Esophagus muscularis mucosa (tissue), 3 donors: ENCODE data around the gene ACSL5.

Experiments used
- CTCF ChIP-seq, 3 experiments: fragments of 200-600 bp in 2 of 3; fragments of 450-650 bp in 1 of 3; sonication (generic) in 2 of 3; IDR thresholded peaks; one replicate each; pipeline ENCODE4 v1.5.1; 2017 to 2019; ENCODE audit warnings: antibody characterized with exemption in 3 of 3, mild to moderate bottlenecking in 2 of 3, moderate library complexity in 1 of 3
- POLR2A ChIP-seq: fragments of 450-650 bp; IDR thresholded peaks from one replicate; pipeline ENCODE4 v1.6.1; 2017; ENCODE audit warnings: antibody characterized with exemption, moderate library complexity, mild to moderate bottlenecking, low read depth

- TF ChIP-seq CTCF (IDR thresholded peaks at IDR 0.05), result no peak
- no peak for TF ChIP-seq POLR2A
These were observed 4.2 kb upstream of the ACSL5 start for GRCh38 chr10:112369495-112370423.
